Measurements from ENCODE around the gene PPIE. TPM values are rescaled to one million over a fixed set of nuclear protein-coding genes. Genes with fewer than 3 reads are reported as not detected.

PPIE gene
- total RNA-seq, 1 experiment from 2014 or later: 42.5 TPM

GRCh38 chr1:39805385-39805784 is 66.7 kb downstream of the PPIE start:
- DNase-seq (ENCODE audit: low spot score) (no peak), ATAC-seq (no peak)
- peaks cover 12% of the 10 kb centered on the region for H3K27me3 Mint-ChIP-seq (ENCODE audit: low read depth)
- CTCF ChIA-PET: no interaction called here
- no peak overlapping the region for H3K4me3 Mint-ChIP-seq
- no peak overlapping the region for H3K27ac Mint-ChIP-seq
- H3K9me3 Mint-ChIP-seq: peaks cover 17% of the 10 kb centered on the region
- TF ChIP-seq AR (CRISPR knock-in tag; IDR thresholded peaks at IDR 0.05) (no peak), ATF6 (CRISPR knock-in tag; IDR thresholded peaks at IDR 0.05) (no peak), ZNF416 (CRISPR knock-in tag; IDR thresholded peaks at IDR 0.05) (no peak), FOXJ3 (CRISPR knock-in tag; IDR thresholded peaks at IDR 0.05; ENCODE audit: borderline replicate concordance) (no peak), TP53 (CRISPR knock-in tag; IDR thresholded peaks at IDR 0.05) (no peak), TCF7 (CRISPR knock-in tag; IDR thresholded peaks at IDR 0.05; ENCODE audit: low read depth) (no peak), USF2 (CRISPR knock-in tag; IDR thresholded peaks at IDR 0.05) (no peak), PRRX2 (CRISPR knock-in tag; IDR thresholded peaks at IDR 0.05) (no peak), HMGA2 (CRISPR knock-in tag; IDR thresholded peaks at IDR 0.05) (no peak), EMX1 (CRISPR knock-in tag; IDR thresholded peaks at IDR 0.05) (no peak)
- H3K4me1 Mint-ChIP-seq: peaks cover 9% of the 10 kb centered on the region
- H3K36me3 Mint-ChIP-seq: peaks cover 11% of the 10 kb centered on the region; the same call in 1 of the 2 replicates
- POLR2A ChIA-PET: no interaction called here

- CTCF ChIA-PET: no interaction called here
- peaks cover 11% of the 10 kb centered on the region; the same call in 1 of the 2 replicates for H3K36me3 Mint-ChIP-seq
- POLR2A ChIA-PET: no interaction called here
- no peak for ATAC-seq
- peaks cover 20% of the 10 kb centered on the region for H3K9me3 Mint-ChIP-seq
- H3K4me3 Mint-ChIP-seq: no peak overlapping the region
- no peak overlapping the region for H3K27ac Mint-ChIP-seq
- peak; percentile 91 for TF ChIP-seq HMGA2 (CRISPR knock-in tag; IDR thresholded peaks at IDR 0.05)
- no peak for TF ChIP-seq MLX (CRISPR knock-in tag; IDR thresholded peaks at IDR 0.05)
- TF ChIP-seq AR (CRISPR knock-in tag; IDR thresholded peaks at IDR 0.05): no peak
- DNase-seq (ENCODE audit: low spot score): no peak
- peaks cover 10% of the 10 kb centered on the region for H3K27me3 Mint-ChIP-seq (ENCODE audit: low read depth)
- H3K4me1 Mint-ChIP-seq: peaks cover 2% of the 10 kb centered on the region
Measured at GRCh38 chr1:39808784-39809517, 70.3 kb downstream of the PPIE start.

- POLR2A ChIA-PET: no interaction called here
- TF ChIP-seq RELA (CRISPR knock-in tag; IDR thresholded peaks at IDR 0.05; ENCODE audit: borderline replicate concordance): no peak
- no peak for TF ChIP-seq ZNF416 (CRISPR knock-in tag; IDR thresholded peaks at IDR 0.05)
- TF ChIP-seq CREB1 (CRISPR knock-in tag; IDR thresholded peaks at IDR 0.05): no peak
- no peak for TF ChIP-seq MAX (CRISPR knock-in tag; IDR thresholded peaks at IDR 0.05)
- no peak for TF ChIP-seq ETV6 (CRISPR knock-in tag; IDR thresholded peaks at IDR 0.05)
- TF ChIP-seq FOXP1 (CRISPR knock-in tag; IDR thresholded peaks at IDR 0.05; ENCODE audit: borderline replicate concordance): no peak
- no peak for TF ChIP-seq E2F4 (CRISPR knock-in tag; IDR thresholded peaks at IDR 0.05; ENCODE audit: borderline replicate concordance, low read depth)
- no peak for TF ChIP-seq ZBTB43 (CRISPR knock-in tag; IDR thresholded peaks at IDR 0.05)
- TF ChIP-seq NR2C2 (CRISPR knock-in tag; IDR thresholded peaks at IDR 0.05): no peak
Measured at GRCh38 chr1:39812913-39813312, 74.2 kb downstream of the PPIE start.

More at GRCh38 chr1:39812913-39813312, 74.2 kb downstream of the PPIE start:
- DNase-seq (ENCODE audit: low spot score): no peak
- peaks cover 19% of the 10 kb centered on the region for H3K27me3 Mint-ChIP-seq (ENCODE audit: low read depth)
- CTCF ChIA-PET: no interaction called here
- 0 out of 2 replicates have a peak, but pooled peaks cover 3% of the 10 kb centered on the region for H3K36me3 Mint-ChIP-seq
- H3K4me3 Mint-ChIP-seq: no peak overlapping the region
- peaks cover 8% of the 10 kb centered on the region for H3K9me3 Mint-ChIP-seq
- no peak overlapping the region for H3K27ac Mint-ChIP-seq
- H3K4me1 Mint-ChIP-seq: peaks cover 5% of the 10 kb centered on the region; the same call in 1 of the 2 replicates
- no peak for ATAC-seq
